Sigmoid colon (tissue), 7 donors: ENCODE data around the gene SETBP1. TPM values are rescaled to one million over a fixed set of nuclear protein-coding genes. Genes with fewer than 3 reads are reported as not detected.

Experiments
- DNase-seq: peaks from one replicate; pipeline ENCODE4 v3.0.0-alpha.2; 2019
- H3K27ac ChIP-seq, 4 donors: fragments of 200-600 bp; sonication (generic); one replicate each; pipeline ENCODE4 v1.5.1; 2016 to 2019; ENCODE audit warnings: mild to moderate bottlenecking in 1 of 4
- H3K27me3 ChIP-seq, 3 donors: fragments of 200-600 bp; sonication (generic); one replicate each; pipeline ENCODE4 v1.5.1; 2019; ENCODE audit warnings: mild to moderate bottlenecking in 1 of 3
- H3K36me3 ChIP-seq, 4 donors: fragments of 200-600 bp; sonication (generic); one replicate each; pipeline ENCODE4 v1.5.1; 2016 to 2019
- H3K4me1 ChIP-seq, 4 donors: fragments of 200-600 bp; sonication (generic); one replicate each; pipeline ENCODE4 v1.5.1; 2017 to 2019
- H3K4me3 ChIP-seq, 4 donors: fragments of 200-600 bp; sonication (generic); one replicate each; pipeline ENCODE4 v1.5.1; 2017 to 2019; ENCODE audit warnings: mild to moderate bottlenecking in 2 of 4, moderate library complexity in 1 of 4
- H3K9me3 ChIP-seq, 4 donors: fragments of 200-600 bp in 3 of 4; sonication (generic) in 3 of 4; one replicate each; pipeline versions ENCODE4 v1.5.1 to v1.6.1; 2013 to 2019
- EP300 ChIP-seq, 4 donors: sonication (generic); formaldehyde crosslinking; IDR thresholded peaks; one replicate each; pipeline ENCODE4 v1.6.1; 2017; ENCODE audit warnings: antibody characterized with exemption in 4 of 4
- POLR2A ChIP-seq, 2 donors: fragments of 450-650 bp; IDR thresholded peaks; one replicate each; pipeline ENCODE4 v1.6.1; 2016; ENCODE audit warnings: antibody characterized with exemption in 2 of 2, mild to moderate bottlenecking in 2 of 2, moderate library complexity in 2 of 2
- POLR2AphosphoS5 ChIP-seq, 4 donors: sonication (generic); formaldehyde crosslinking; IDR thresholded peaks; one replicate each; pipeline ENCODE4 v1.6.1; 2017; ENCODE audit warnings: antibody characterized with exemption in 4 of 4
- WGBS, 2 donors: extraction: QIAGEN DNeasy Blood & Tissue Kit; methylation state at CpG; one replicate each; pipeline ENCODE4 v1.1.7; 2013; 5-methylcytosine and 5-hydroxymethylcytosine counted together
- intact Hi-C: fragments of 100-400 bp; cut with DNase I; formaldehyde crosslinking; loops from one replicate; pipeline ENCODE4 v1.15.1; 2023
- polyA plus RNA-seq, 3 donors: library from polyadenylated mRNA; stranded (reverse); fragments of 200-250 nt; gene quantifications; one replicate each; pipeline ENCODE4 v1.2.3, GENCODE V29; 2013
- total RNA-seq, 4 donors: library from RNA; depleted of rRNA; stranded (reverse); fragments of >200 nt; gene quantifications; one replicate each; pipeline ENCODE4 v1.1.0, GENCODE V29; 2016
- TF ChIP-seq, protein P1 (sequence below), 4 experiments: fragments of 450-650 bp in 3 of 4; fragments of 200-600 bp in 1 of 4; IDR thresholded peaks; one replicate each; pipeline ENCODE4 v1.5.1; 2016 to 2019; ENCODE audit warnings: antibody characterized with exemption in 4 of 4, mild to moderate bottlenecking in 3 of 4, moderate library complexity in 2 of 4
- donor health status: healthy with polysubstance abuse.
- donor health status: Bipolar disorder and iron deficiency.
- donor health status: healthy.

Gene SETBP1
- total and polyA plus RNA-seq, 7 donors, result 0.69 to 100 (median 67.9) TPM

- Histone ChIP-seq H3K27ac (no peak overlapping the region), H3K4me3 (no peak overlapping the region), H3K36me3 (no peaks in the 10 kb centered on the region), H3K27me3 (no peaks in the 10 kb centered on the region), H3K9me3 (no peaks in the 10 kb centered on the region), H3K4me1 (peaks cover 0 to 34% (median 17%) of the 10 kb centered on the region in 4 donors)
- 43 to 64% methylated on average over 2 of the region's 2 CpGs for WGBS, 2 donors
- intact Hi-C loops, result no loop called here
- TF ChIP-seq, protein P1, sequence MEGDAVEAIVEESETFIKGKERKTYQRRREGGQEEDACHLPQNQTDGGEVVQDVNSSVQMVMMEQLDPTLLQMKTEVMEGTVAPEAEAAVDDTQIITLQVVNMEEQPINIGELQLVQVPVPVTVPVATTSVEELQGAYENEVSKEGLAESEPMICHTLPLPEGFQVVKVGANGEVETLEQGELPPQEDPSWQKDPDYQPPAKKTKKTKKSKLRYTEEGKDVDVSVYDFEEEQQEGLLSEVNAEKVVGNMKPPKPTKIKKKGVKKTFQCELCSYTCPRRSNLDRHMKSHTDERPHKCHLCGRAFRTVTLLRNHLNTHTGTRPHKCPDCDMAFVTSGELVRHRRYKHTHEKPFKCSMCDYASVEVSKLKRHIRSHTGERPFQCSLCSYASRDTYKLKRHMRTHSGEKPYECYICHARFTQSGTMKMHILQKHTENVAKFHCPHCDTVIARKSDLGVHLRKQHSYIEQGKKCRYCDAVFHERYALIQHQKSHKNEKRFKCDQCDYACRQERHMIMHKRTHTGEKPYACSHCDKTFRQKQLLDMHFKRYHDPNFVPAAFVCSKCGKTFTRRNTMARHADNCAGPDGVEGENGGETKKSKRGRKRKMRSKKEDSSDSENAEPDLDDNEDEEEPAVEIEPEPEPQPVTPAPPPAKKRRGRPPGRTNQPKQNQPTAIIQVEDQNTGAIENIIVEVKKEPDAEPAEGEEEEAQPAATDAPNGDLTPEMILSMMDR (IDR thresholded peaks at IDR 0.05), result no peak
- TF ChIP-seq POLR2A (IDR thresholded peaks at IDR 0.05), result no peak
- TF ChIP-seq EP300 (IDR thresholded peaks at IDR 0.05), result no peak
- no peak for TF ChIP-seq POLR2AphosphoS5 (IDR thresholded peaks at IDR 0.05)
- no peak for DNase-seq
These were observed 217.8 kb downstream of the SETBP1 start for GRCh38 chr18:44898498-44898897.

- no peak for TF ChIP-seq POLR2AphosphoS5 (IDR thresholded peaks at IDR 0.05)
- TF ChIP-seq, protein P1 (IDR thresholded peaks at IDR 0.05), result no peak
- no peak for TF ChIP-seq POLR2A (IDR thresholded peaks at IDR 0.05)
- no peak for TF ChIP-seq EP300 (IDR thresholded peaks at IDR 0.05)
- no peak overlapping the region for H3K4me3 ChIP-seq
- peaks cover 0 to 24% (median 11%) of the 10 kb centered on the region in 4 donors for H3K4me1 ChIP-seq
- intact Hi-C loops, result no loop called here
- DNase-seq, result no peak
- no peaks in the 10 kb centered on the region for H3K36me3 ChIP-seq
- no peaks in the 10 kb centered on the region for H3K9me3 ChIP-seq
- no peaks in the 10 kb centered on the region for H3K27me3 ChIP-seq
- H3K27ac ChIP-seq, result no peak overlapping the region
These were observed 219.1 kb downstream of the SETBP1 start for GRCh38 chr18:44899832-44900231.

GRCh38 chr18:44900627-44901026, 219.9 kb downstream of the SETBP1 start:
- no peak for DNase-seq
- intact Hi-C loops, result no loop called here
- Histone ChIP-seq H3K27ac (no peak overlapping the region), H3K4me1 (peaks cover 0 to 21% (median 11%) of the 10 kb centered on the region in 4 donors), H3K4me3 (no peak overlapping the region), H3K36me3 (no peaks in the 10 kb centered on the region), H3K9me3 (no peaks in the 10 kb centered on the region), H3K27me3 (no peaks in the 10 kb centered on the region)
- no peak for TF ChIP-seq POLR2AphosphoS5 (IDR thresholded peaks at IDR 0.05)
- no peak for TF ChIP-seq EP300 (IDR thresholded peaks at IDR 0.05)
- TF ChIP-seq POLR2A (IDR thresholded peaks at IDR 0.05), result no peak
- TF ChIP-seq, protein P1 (IDR thresholded peaks at IDR 0.05), result no peak
- WGBS, 2 donors, result 77 to 83% methylated on average over 3 of the region's 3 CpGs

- no peak overlapping the region for H3K4me3 ChIP-seq
- no peaks in the 10 kb centered on the region for H3K9me3 ChIP-seq
- H3K4me1 ChIP-seq, result peaks cover 0 to 21% (median 11%) of the 10 kb centered on the region in 4 donors
- no peak overlapping the region for H3K27ac ChIP-seq
- no peaks in the 10 kb centered on the region for H3K27me3 ChIP-seq
- WGBS, 2 donors, result 93 to 97% methylated on average over 2 of the region's 2 CpGs
- intact Hi-C loops, result no loop called here
- no peaks in the 10 kb centered on the region for H3K36me3 ChIP-seq
- no peak for TF ChIP-seq POLR2AphosphoS5 (IDR thresholded peaks at IDR 0.05)
- no peak for TF ChIP-seq POLR2A (IDR thresholded peaks at IDR 0.05)
- TF ChIP-seq, protein P1 (IDR thresholded peaks at IDR 0.05), result no peak
- TF ChIP-seq EP300 (IDR thresholded peaks at IDR 0.05), result no peak
- DNase-seq, result no peak
These were observed 220.6 kb downstream of the SETBP1 start for GRCh38 chr18:44901283-44901682.

- 95 to 97% methylated on average over 2 of the region's 2 CpGs for WGBS, 2 donors
- no peaks in the 10 kb centered on the region for H3K27me3 ChIP-seq
- intact Hi-C loops, result no loop called here
These were observed 222.6 kb downstream of the SETBP1 start for GRCh38 chr18:44903327-44903726.

More at GRCh38 chr18:44903327-44903726, 222.6 kb downstream of the SETBP1 start:
- TF ChIP-seq EP300 (IDR thresholded peaks at IDR 0.05), result no peak
- TF ChIP-seq, protein P1 (IDR thresholded peaks at IDR 0.05), result no peak
- TF ChIP-seq POLR2AphosphoS5 (IDR thresholded peaks at IDR 0.05), result no peak
- TF ChIP-seq POLR2A (IDR thresholded peaks at IDR 0.05), result no peak
- H3K4me3 ChIP-seq, result no peak overlapping the region
- no peaks in the 10 kb centered on the region for H3K36me3 ChIP-seq
- no peaks in the 10 kb centered on the region for H3K9me3 ChIP-seq
- H3K4me1 ChIP-seq, result peaks cover 0 to 12% (median under 1%) of the 10 kb centered on the region in 4 donors
- H3K27ac ChIP-seq, result no peak overlapping the region
- DNase-seq, result no peak
